ENCODE data around the gene CPEB3. TPM values are rescaled to one million over a fixed set of nuclear protein-coding genes. Genes with fewer than 3 reads are reported as not detected.
"Not testable (repeated sequence)": the region's sequence is repeated elsewhere in the genome, so short reads cannot be mapped to it uniquely, and the experiment has no call there.

Gene CPEB3
- total RNA-seq, 1 donor from 2014 or later: 2.4 TPM

- no peak for TF ChIP-seq CTCF (IDR thresholded peaks at IDR 0.05; ENCODE audit: insufficient read depth, low read length, severe bottlenecking)
- Histone ChIP-seq H3K27me3 (ENCODE audit: control insufficient read depth, insufficient read depth, low read length) (no peaks in the 10 kb centered on the region), H3K4me3 (ENCODE audit: low read depth, low read length) (no peak overlapping the region), H3K36me3 (ENCODE audit: control insufficient read depth, insufficient read depth, low read length) (no peaks in the 10 kb centered on the region)
- DNase-seq (ENCODE audit: low read depth): no peak
- no peak for FAIRE-seq
Measured at GRCh38 chr10:92047215-92047614, 243.7 kb downstream of the CPEB3 start.

DNA sequence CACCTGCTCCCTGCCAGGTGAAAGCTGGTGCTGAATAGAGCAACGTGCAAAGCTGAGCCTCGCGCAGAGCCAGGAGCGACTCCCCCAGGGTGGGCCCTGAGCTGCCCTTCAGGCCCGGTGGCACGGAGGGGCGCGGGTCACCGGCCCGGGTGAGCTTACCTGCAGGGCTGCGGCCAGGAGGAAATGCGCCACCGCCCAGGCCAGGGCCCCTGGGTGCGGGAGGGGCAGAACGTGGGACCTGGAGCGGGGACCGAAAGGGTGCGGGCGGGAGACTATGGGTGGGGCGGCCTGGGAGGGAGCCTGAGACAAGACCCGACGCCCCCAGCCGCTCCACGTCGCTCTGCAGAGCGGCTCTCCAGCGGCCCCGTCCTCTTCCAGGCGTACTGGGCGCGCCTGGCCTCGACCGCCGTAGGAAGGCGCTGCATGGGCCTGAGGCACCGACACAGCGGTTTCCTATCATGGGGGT lies 245.2 kb downstream of the CPEB3 start:
- Histone ChIP-seq H3K4me3 (ENCODE audit: low read depth, low read length) (no peak overlapping the region), H3K36me3 (ENCODE audit: control insufficient read depth, insufficient read depth, low read length) (no peaks in the 10 kb centered on the region)

GRCh38 chr10:92042541-92042940 lies 248.3 kb downstream of the CPEB3 start:
- Histone ChIP-seq H3K4me3 (ENCODE audit: low read depth, low read length) (no peak overlapping the region), H3K27me3 (ENCODE audit: control insufficient read depth, insufficient read depth, low read length) (no peaks in the 10 kb centered on the region), H3K36me3 (ENCODE audit: control insufficient read depth, insufficient read depth, low read length) (no peaks in the 10 kb centered on the region)
- no peak for TF ChIP-seq CTCF (IDR thresholded peaks at IDR 0.05; ENCODE audit: insufficient read depth, low read length, severe bottlenecking)
- DNase-seq (ENCODE audit: low read depth) (no peak), FAIRE-seq (no peak)

More for the DNA sequence above, 245.2 kb downstream of the CPEB3 start:
- no peak for TF ChIP-seq CTCF (IDR thresholded peaks at IDR 0.05; ENCODE audit: insufficient read depth, low read length, severe bottlenecking)
- no peak for DNase-seq (ENCODE audit: low read depth)
- FAIRE-seq: no peak
- no peaks in the 10 kb centered on the region for H3K27me3 ChIP-seq (ENCODE audit: control insufficient read depth, insufficient read depth, low read length)

DNA sequence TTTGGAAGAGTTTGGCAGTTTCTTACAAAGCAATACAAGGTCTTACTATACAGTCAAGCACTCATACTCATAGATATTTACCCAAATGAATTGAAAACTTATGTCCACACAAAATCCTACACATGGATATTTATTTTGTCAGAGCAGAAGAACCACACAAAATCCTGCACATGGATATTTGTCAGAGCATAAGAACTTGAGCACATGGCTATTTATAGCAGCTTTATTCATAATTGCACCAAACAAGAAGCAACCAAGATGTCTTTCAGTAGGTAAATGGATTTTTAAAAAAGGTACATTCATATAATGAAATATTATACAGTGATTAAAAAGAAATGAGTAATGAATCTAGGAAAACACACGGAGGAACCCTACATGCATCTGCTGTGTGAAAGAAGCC lies 251.9 kb downstream of the CPEB3 start:
- Histone ChIP-seq H3K27me3 (ENCODE audit: control insufficient read depth, insufficient read depth, low read length) (no peaks in the 10 kb centered on the region), H3K4me3 (ENCODE audit: low read depth, low read length) (no peak overlapping the region), H3K36me3 (ENCODE audit: control insufficient read depth, insufficient read depth, low read length) (no peaks in the 10 kb centered on the region)
- FAIRE-seq (no peak), DNase-seq (ENCODE audit: low read depth) (no peak)
- no peak for TF ChIP-seq CTCF (IDR thresholded peaks at IDR 0.05; ENCODE audit: insufficient read depth, low read length, severe bottlenecking)

- H3K36me3 ChIP-seq (ENCODE audit: control insufficient read depth, insufficient read depth, low read length); DNase-seq (ENCODE audit: low read depth); FAIRE-seq; H3K27me3 ChIP-seq (ENCODE audit: control insufficient read depth, insufficient read depth, low read length); H3K4me3 ChIP-seq (ENCODE audit: low read depth, low read length): not testable (repeated sequence)
Measured at GRCh38 chr10:92033070-92033469, 257.8 kb downstream of the CPEB3 start.

DNA sequence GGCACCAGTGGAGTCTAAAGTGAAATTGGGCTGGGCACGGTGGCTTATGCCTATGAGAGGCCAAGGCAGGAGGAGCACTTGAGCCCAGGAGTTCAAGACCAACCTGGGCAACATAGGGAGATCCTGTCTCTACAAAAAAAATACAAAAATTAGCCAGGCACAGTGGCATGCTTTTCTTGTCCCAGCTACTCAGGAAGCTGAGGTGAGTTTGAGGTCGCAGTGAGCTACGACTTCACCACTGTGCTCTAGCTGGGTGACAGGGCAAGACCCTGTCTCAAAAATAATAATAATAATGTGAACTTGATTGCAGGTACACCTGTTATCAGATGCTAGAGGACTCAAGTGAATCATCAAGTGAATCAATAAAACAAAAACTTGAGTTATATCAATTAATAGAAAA lies 259.3 kb downstream of the CPEB3 start:
- no peak for FAIRE-seq
- Histone ChIP-seq H3K27me3 (ENCODE audit: control insufficient read depth, insufficient read depth, low read length) (no peaks in the 10 kb centered on the region), H3K36me3 (ENCODE audit: control insufficient read depth, insufficient read depth, low read length) (peaks cover 1% of the 10 kb centered on the region), H3K4me3 (ENCODE audit: low read depth, low read length) (no peak overlapping the region)
- TF ChIP-seq CTCF (IDR thresholded peaks at IDR 0.05; ENCODE audit: insufficient read depth, low read length, severe bottlenecking): no peak
- no peak for DNase-seq (ENCODE audit: low read depth)

Measured in bronchial epithelial cell (primary cell).